HCT116 (cell line): Measurements from ENCODE around the gene CRHR1. TPM values are rescaled to one million over a fixed set of nuclear protein-coding genes. Genes with fewer than 3 reads are reported as not detected.

Source experiments
- ATAC-seq: fragments of 200-7000 bp; cut with Tn5 transposase; 2 replicates; pipeline ENCODE4 v1.9.1; 2020; ENCODE audit warnings: mild to moderate bottlenecking, moderate library complexity
- BruUV-seq: library from RNA; stranded (reverse); fragments of 400-500 nt; replicated peaks from 2 replicates; lab custom pipeline; 2021; lab: Mats Ljungman, UMichigan
- CTCF ChIA-PET: fragments of 300-600 bp; sonication (Branson Sonifier 250); formaldehyde crosslinking; loops from one replicate; lab custom pipeline; 2021; ENCODE audit warnings: antibody characterized with exemption; lab: Charles Lee
- POLR2A ChIA-PET: fragments of 300-600, 350-600 bp; sonication (Branson Sonifier 250); formaldehyde crosslinking; loops from one replicate; lab custom pipeline; 2021; ENCODE audit warnings: antibody characterized with exemption; lab: Charles Lee
- RAD21 ChIA-PET, 2 experiments: fragments of 300-600 bp; sonication (Branson Sonifier 250); formaldehyde crosslinking; loops; one replicate each; lab custom pipeline; 2023; ENCODE audit warnings: low total read pairs in 2 of 2; ENCODE audit not compliant: uncharacterized antibody in 2 of 2, unreplicated experiment in 2 of 2, low non-redundant PET in 1 of 2; lab: Charles Lee
- DNase-seq: peaks from one replicate; pipeline ENCODE4 v3.0.0-alpha.2; 2010; ENCODE audit warnings: low read depth, low spot score
- H2AFZ ChIP-seq: fragments of 200-600 bp; shearing (Covaris generic), sonication (generic); 2 replicates; pipeline ENCODE4 v1.6.1; 2017; ENCODE audit warnings: low read depth, mixed run types, mixed read lengths, antibody characterized with exemption, low read length; ENCODE audit not compliant: poor library complexity, severe bottlenecking
- H3K27ac ChIP-seq: 2 replicates; pipeline ENCODE4 v1.5.1; 2012; ENCODE audit warnings: low read depth, low read length
- H3K27me3 ChIP-seq: fragments of 200-600 bp; sonication (generic); 2 replicates; pipeline ENCODE4 v1.6.1; 2016; ENCODE audit warnings: mixed run types, low read length, mixed read lengths; ENCODE audit not compliant: insufficient read depth
- H3K36me3 ChIP-seq, 2 experiments: fragments of 200-500 bp in 1 of 2; fragments of 200-600 bp in 1 of 2; sonication (Bioruptor generic) in 1 of 2; sonication (generic) in 1 of 2; 2 replicates each; pipeline versions ENCODE4 v1.5.1 to v1.6.1; 2014 to 2016; ENCODE audit warnings: low read length in 2 of 2, inconsistent platforms in 1 of 2, mixed read lengths in 1 of 2, mixed run types in 1 of 2; ENCODE audit not compliant: insufficient read depth in 2 of 2, control insufficient read depth in 1 of 2
- H3K4me1 ChIP-seq, 2 experiments: fragments of 200-600 bp in 1 of 2; sonication (generic) in 1 of 2; 2 replicates each; pipeline versions ENCODE4 v1.5.1 to v1.6.1; 2012 to 2017; ENCODE audit warnings: low read length in 2 of 2, inconsistent platforms in 1 of 2, mild to moderate bottlenecking in 1 of 2, mixed read lengths in 1 of 2, mixed run types in 1 of 2, moderate library complexity in 1 of 2; ENCODE audit not compliant: insufficient read depth in 2 of 2, control insufficient read depth in 1 of 2
- H3K4me2 ChIP-seq: fragments of 200-600 bp; sonication (generic); 2 replicates; pipeline ENCODE4 v1.6.1; 2017; ENCODE audit warnings: mixed run types, low read length, mixed read lengths
- H3K4me3 ChIP-seq, 2 experiments: fragments of 200-600 bp in 1 of 2; sonication (generic) in 1 of 2; replicated peaks in 1 of 2; 2 replicates each; pipeline ENCODE4 v1.5.1; 2011 to 2016; ENCODE audit warnings: low read length in 2 of 2, control low read depth in 1 of 2, low read depth in 1 of 2, mild to moderate bottlenecking in 1 of 2, mixed read lengths in 1 of 2, mixed run types in 1 of 2
- H3K79me2 ChIP-seq: fragments of 200-600 bp; sonication (generic); 2 replicates; pipeline ENCODE4 v1.6.1; 2017; ENCODE audit warnings: mild to moderate bottlenecking, mixed run types, low read length, moderate library complexity, mixed read lengths; ENCODE audit not compliant: insufficient read depth
- H3K9ac ChIP-seq: fragments of 200-600 bp; sonication (generic); 2 replicates; pipeline ENCODE4 v1.6.1; 2016; ENCODE audit warnings: low read length, mixed read lengths
- H3K9me2 ChIP-seq: fragments of 200-600 bp; sonication (generic), shearing (Covaris generic); 2 replicates; pipeline ENCODE4 v1.6.1; 2017; ENCODE audit warnings: mixed run types, mild to moderate bottlenecking, moderate library complexity; ENCODE audit not compliant: insufficient read depth
- H3K9me3 ChIP-seq, 2 experiments: fragments of 200-500 bp in 1 of 2; fragments of 200-600 bp in 1 of 2; sonication (Bioruptor generic) in 1 of 2; sonication (generic) in 1 of 2; 2 replicates each; pipeline ENCODE4 v1.6.1; 2014 to 2017; ENCODE audit warnings: low read length in 2 of 2, mixed read lengths in 2 of 2, inconsistent platforms in 1 of 2, low read depth in 1 of 2, mild to moderate bottlenecking in 1 of 2, mixed run types in 1 of 2, moderate library complexity in 1 of 2; ENCODE audit not compliant: control insufficient read depth in 1 of 2, insufficient read depth in 1 of 2
- H4K20me1 ChIP-seq: fragments of 200-600 bp; sonication (generic), shearing (Covaris generic); 2 replicates; pipeline ENCODE4 v1.6.1; 2017; ENCODE audit warnings: mixed run types, mild to moderate bottlenecking, moderate library complexity; ENCODE audit not compliant: insufficient read depth
- ATF3 ChIP-seq: IDR thresholded peaks from 2 replicates; pipeline ENCODE4 v1.6.1; 2012
- CTCF ChIP-seq, 3 experiments: fragments of 200-600 bp in 1 of 3; sonication (generic) in 1 of 3; IDR thresholded peaks in 2 of 3; conservative IDR thresholded peaks in 1 of 3; 2 replicates each; pipeline ENCODE4 v1.5.1; 2012 to 2017; ENCODE audit warnings: low read depth in 2 of 3, low read length in 2 of 3, antibody characterized with exemption in 1 of 3, borderline replicate concordance in 1 of 3, control low read depth in 1 of 3, mild to moderate bottlenecking in 1 of 3, mixed read lengths in 1 of 3, mixed run types in 1 of 3, moderate library complexity in 1 of 3; ENCODE audit not compliant: insufficient read depth in 1 of 3
- EGR1 ChIP-seq: IDR thresholded peaks from 2 replicates; pipeline ENCODE4 v1.6.1; 2012; ENCODE audit warnings: low read depth
- EZH2 ChIP-seq: fragments of 200-600 bp; sonication (generic); IDR thresholded peaks from 2 replicates; pipeline ENCODE4 v1.6.1; 2017; ENCODE audit warnings: antibody characterized with exemption, mixed run types
- JUND ChIP-seq: IDR thresholded peaks from 2 replicates; pipeline ENCODE4 v1.6.1; 2012
- MAX ChIP-seq: IDR thresholded peaks from 2 replicates; pipeline ENCODE4 v1.6.1; 2012
- POLR2A ChIP-seq: IDR thresholded peaks from 2 replicates; pipeline ENCODE4 v1.7.0; 2011; ENCODE audit warnings: borderline replicate concordance; ENCODE audit not compliant: insufficient read depth, insufficient read length; ENCODE audit errors: extremely low read depth
- RAD21 ChIP-seq: IDR thresholded peaks from 2 replicates; pipeline ENCODE4 v1.6.1; 2012; ENCODE audit warnings: low read depth, mild to moderate bottlenecking
- SIN3A ChIP-seq: IDR thresholded peaks from 2 replicates; pipeline ENCODE4 v1.6.1; 2012; ENCODE audit warnings: low read depth
- SRF ChIP-seq: IDR thresholded peaks from 2 replicates; pipeline ENCODE4 v1.6.1; 2012; ENCODE audit warnings: low read depth
- YY1 ChIP-seq: IDR thresholded peaks from 2 replicates; pipeline ENCODE4 v1.6.1; 2011; ENCODE audit warnings: low read length, low read depth, moderate library complexity, mild to moderate bottlenecking; ENCODE audit not compliant: insufficient replicate concordance; ENCODE audit errors: extremely low read depth
- ZBTB33 ChIP-seq: IDR thresholded peaks from 2 replicates; pipeline ENCODE4 v1.6.1; 2011; ENCODE audit warnings: mild to moderate bottlenecking, low read length, moderate library complexity; ENCODE audit not compliant: insufficient replicate concordance; ENCODE audit errors: extremely low read depth
- ZFX ChIP-seq: fragments of 450-650 bp; IDR thresholded peaks from 2 replicates; pipeline ENCODE4 v1.6.1; 2017
- ZNF274 ChIP-seq: fragments of 200-500 bp; sonication (Bioruptor generic); IDR thresholded peaks from 2 replicates; pipeline ENCODE4 v1.6.1; 2014; ENCODE audit warnings: mild to moderate bottlenecking, low read depth, low read length, inconsistent platforms
- intact Hi-C: fragments of 100-400 bp; cut with micrococcal nuclease; formaldehyde crosslinking; loops from 2 replicates; pipeline ENCODE4 v1.10.0; 2022
- total RNA-seq: library from RNA; stranded (reverse); gene quantifications from one replicate; pipeline ENCODE4 v1.2.1, GENCODE V29; 2021; ENCODE audit not compliant: unreplicated experiment

The CRHR1 gene
- total RNA-seq, 1 experiment from 2014 or later, result 0.12 TPM

- H3K36me3 ChIP-seq, result no peaks in the 10 kb centered on the region
- no peaks in the 10 kb centered on the region for H3K9me3 ChIP-seq
- H3K27me3 ChIP-seq, result no peaks in the 10 kb centered on the region
- POLR2A ChIA-PET, result no interaction called here
- H3K27ac ChIP-seq, result no peak overlapping the region
- CTCF ChIA-PET, result interaction anchor here (1.0 to 2.2 kb wide), 4 partner anchors 25 to 187 kb away, joined by 3 to 7 read pairs (median 4); no protein-coding TSS in a partner anchor
- BruUV-seq, result no TSS peak
- no peak overlapping the region for H3K9ac ChIP-seq
- H3K79me2 ChIP-seq, result no peaks in the 10 kb centered on the region
- H2AFZ ChIP-seq, result no peak overlapping the region
- H4K20me1 ChIP-seq, result no peaks in the 10 kb centered on the region
- no peak overlapping the region for H3K4me2 ChIP-seq
- no peak overlapping the region for H3K4me3 ChIP-seq
- DNase-seq (no peak), ATAC-seq (no peak)
- peaks cover 0 to 7% of the 10 kb centered on the region in 2 experiments; a peak in 2 of 4 replicates for H3K4me1 ChIP-seq
- H3K9me2 ChIP-seq, result no peaks in the 10 kb centered on the region
- RAD21 ChIA-PET, result no interaction called here
- TF ChIP-seq EGR1 (no peak), SIN3A (no peak), EZH2 (no peak), SRF (no peak), MAX (no peak), YY1 (no peak), ZFX (no peak), JUND (no peak), ZNF274 (no peak), ATF3 (no peak), ZBTB33 (no peak), POLR2A (no peak), RAD21 (no peak), CTCF (IDR thresholded peaks at IDR 0.05 in 2 of 3, conservative IDR thresholded peaks at IDR 0.05 in 1 of 3; ENCODE audit: borderline replicate concordance in 1 of 3, insufficient read depth in 1 of 3, low read depth in 2 of 3, low read length in 2 of 3) (no peak)
- intact Hi-C loops, result no loop called here
These were observed 42.9 kb downstream of the CRHR1 start for GRCh38 chr17:45826919-45827588.
